H1 (cell line): ENCODE measurements around the gene NHSL2. TPM values are rescaled to one million over a fixed set of nuclear protein-coding genes. Genes with fewer than 3 reads are reported as not detected.

ENCODE experiments used
- CTCF ChIA-PET: fragments of 300-600 bp; sonication (Branson Sonifier 250); formaldehyde crosslinking; loops from one replicate; lab custom pipeline; 2021; ENCODE audit not compliant: partially characterized antibody; lab: Charles Lee
- POLR2A ChIA-PET: fragments of 300-600 bp; sonication (Branson Sonifier 250); formaldehyde crosslinking; loops from one replicate; lab custom pipeline; 2021; ENCODE audit warnings: inconsistent platforms; ENCODE audit not compliant: partially characterized antibody; lab: Charles Lee
- DNase-seq, 2 experiments: peaks; one replicate each; pipeline versions ENCODE4 v3.0.0 to v3.0.0-alpha.2; 2010 to 2022; ENCODE audit warnings: low spot score in 2 of 2, low read depth in 1 of 2, mixed read lengths in 1 of 2
- FAIRE-seq: peaks from 2 replicates; lab custom pipeline; 2011; peaks lifted over from hg19 to GRCh38; lab: Jason Lieb, UNC
- H2AFZ ChIP-seq: 2 replicates; pipeline ENCODE4 v1.8.1; 2012; ENCODE audit warnings: low read length, inconsistent platforms
- H2AK5ac ChIP-seq: 2 replicates; pipeline ENCODE4 v1.6.1; 2013; ENCODE audit warnings: low read depth, low read length
- H2BK120ac ChIP-seq: replicated peaks from 2 replicates; pipeline ENCODE3; 2013; ENCODE audit warnings: low read depth, low read length, inconsistent platforms
- H2BK12ac ChIP-seq: 2 replicates; pipeline ENCODE4 v1.6.1; 2013; ENCODE audit warnings: low read depth, low read length
- H2BK15ac ChIP-seq: 2 replicates; pipeline ENCODE4 v1.6.1; 2013; ENCODE audit warnings: low read length
- H2BK20ac ChIP-seq: 2 replicates; pipeline ENCODE4 v1.6.1; 2013; ENCODE audit warnings: low read length
- H2BK5ac ChIP-seq: 2 replicates; pipeline ENCODE4 v1.6.1; 2013; ENCODE audit warnings: low read depth, low read length
- H3K14ac ChIP-seq: 2 replicates; pipeline ENCODE4 v1.6.1; 2013; ENCODE audit warnings: inconsistent platforms; ENCODE audit not compliant: insufficient read length
- H3K18ac ChIP-seq: 2 replicates; pipeline ENCODE4 v1.6.1; 2013; ENCODE audit warnings: low read length; ENCODE audit errors: extremely low read depth
- H3K23ac ChIP-seq: 2 replicates; pipeline ENCODE4 v1.6.1; 2013; ENCODE audit warnings: inconsistent platforms; ENCODE audit not compliant: insufficient read length
- H3K23me2 ChIP-seq: 2 replicates; pipeline ENCODE4 v1.6.1; 2013; ENCODE audit warnings: low read depth, low read length
- H3K27ac ChIP-seq: 2 replicates; pipeline ENCODE4 v1.6.1; 2011; ENCODE audit warnings: low read depth, low read length, inconsistent platforms
- H3K27me3 ChIP-seq, 4 experiments: replicated peaks in 1 of 4; 1 replicate in 1 of 4; 2 replicates in 3 of 4; pipeline versions ENCODE4 v1.6.1 to v1.8.1; 2011 to 2013; ENCODE audit warnings: low read length in 3 of 4, mild to moderate bottlenecking in 3 of 4, inconsistent platforms in 2 of 4, mixed read lengths in 2 of 4, moderate library complexity in 1 of 4; ENCODE audit not compliant: control insufficient read depth in 3 of 4, insufficient read depth in 3 of 4; ENCODE audit errors: extremely low read depth in 1 of 4
- H3K36me3 ChIP-seq, 4 experiments: 2 replicates each; pipeline versions ENCODE4 v1.6.1 to v1.8.1; 2011 to 2013; ENCODE audit warnings: mild to moderate bottlenecking in 4 of 4, low read length in 3 of 4, moderate library complexity in 2 of 4, control low read depth in 1 of 4, inconsistent platforms in 1 of 4; ENCODE audit not compliant: insufficient read depth in 4 of 4, control insufficient read depth in 2 of 4
- H3K4ac ChIP-seq: replicated peaks from 2 replicates; pipeline ENCODE3; 2013; ENCODE audit warnings: low read length, low read depth, mixed read lengths, inconsistent platforms; ENCODE audit not compliant: insufficient read length
- H3K4me1 ChIP-seq, 4 experiments: replicated peaks in 1 of 4; 1 replicate in 1 of 4; 2 replicates in 3 of 4; pipeline versions ENCODE4 v1.6.1 to v1.8.1; 2011 to 2013; ENCODE audit warnings: low read length in 3 of 4, inconsistent platforms in 2 of 4, mixed read lengths in 1 of 4; ENCODE audit not compliant: insufficient read depth in 4 of 4, control insufficient read depth in 3 of 4
- H3K4me2 ChIP-seq, 2 experiments: 2 replicates each; pipeline versions ENCODE4 v1.6.1 to v1.8.1; 2011 to 2013; ENCODE audit warnings: low read depth in 2 of 2, low read length in 2 of 2, control low read depth in 1 of 2, inconsistent platforms in 1 of 2, mild to moderate bottlenecking in 1 of 2; ENCODE audit not compliant: insufficient read depth in 1 of 2
- H3K4me3 ChIP-seq, 4 experiments: fragments of 200-600, 300-600 bp in 1 of 4; sonication (generic), shearing (Covaris generic), sonication (Bioruptor Twin) in 1 of 4; 2 replicates each; pipeline versions ENCODE4 v1.5.1 to v1.8.1; 2011 to 2016; ENCODE audit warnings: low read length in 4 of 4, low read depth in 3 of 4, control low read depth in 2 of 4, inconsistent platforms in 2 of 4, mild to moderate bottlenecking in 2 of 4, mixed read lengths in 1 of 4, moderate library complexity in 1 of 4; ENCODE audit not compliant: insufficient read depth in 2 of 4; ENCODE audit errors: extremely low read depth in 1 of 4
- H3K56ac ChIP-seq: replicated peaks from 2 replicates; pipeline ENCODE3; 2013; ENCODE audit warnings: low read depth, mild to moderate bottlenecking, mixed read lengths, low read length, inconsistent platforms; ENCODE audit not compliant: insufficient read length
- H3K79me1 ChIP-seq: 2 replicates; pipeline ENCODE4 v1.6.1; 2013; ENCODE audit warnings: low read depth, low read length, control low read depth
- H3K79me2 ChIP-seq, 2 experiments: 2 replicates each; pipeline versions ENCODE4 v1.6.1 to v1.8.1; 2012 to 2013; ENCODE audit warnings: low read length in 2 of 2, mild to moderate bottlenecking in 2 of 2, inconsistent platforms in 1 of 2; ENCODE audit not compliant: insufficient read depth in 2 of 2, control insufficient read depth in 1 of 2
- H3K9ac ChIP-seq, 4 experiments: replicated peaks in 1 of 4; 1 replicate in 1 of 4; 2 replicates in 3 of 4; pipeline versions ENCODE4 v1.6.1 to v1.8.1; 2011 to 2013; ENCODE audit warnings: low read depth in 3 of 4, low read length in 3 of 4, control low read depth in 2 of 4, mild to moderate bottlenecking in 2 of 4, moderate library complexity in 2 of 4, inconsistent platforms in 1 of 4; ENCODE audit errors: extremely low read depth in 1 of 4
- H3K9me3 ChIP-seq, 2 experiments: 2 replicates each; pipeline versions ENCODE4 v1.6.1 to v1.8.1; 2012 to 2013; ENCODE audit warnings: mild to moderate bottlenecking in 2 of 2, moderate library complexity in 2 of 2, control low read depth in 1 of 2, inconsistent platforms in 1 of 2, low read depth in 1 of 2, low read length in 1 of 2, mixed read lengths in 1 of 2; ENCODE audit not compliant: insufficient read depth in 2 of 2
- H4K20me1 ChIP-seq, 2 experiments: replicated peaks in 1 of 2; 2 replicates each; pipeline versions ENCODE3 to v1.8.1; 2011 to 2013; ENCODE audit warnings: inconsistent platforms in 2 of 2, low read length in 2 of 2, mild to moderate bottlenecking in 1 of 2; ENCODE audit not compliant: insufficient read depth in 2 of 2, control insufficient read depth in 1 of 2
- H4K5ac ChIP-seq: 2 replicates; pipeline ENCODE4 v1.6.1; 2013; ENCODE audit warnings: low read length, low read depth, mixed read lengths, inconsistent platforms; ENCODE audit not compliant: insufficient read length
- H4K8ac ChIP-seq: 2 replicates; pipeline ENCODE4 v1.8.0; 2013; ENCODE audit warnings: mild to moderate bottlenecking, moderate library complexity, low read length, inconsistent platforms; ENCODE audit not compliant: insufficient read depth; ENCODE audit errors: extremely low read depth
- H4K91ac ChIP-seq: replicated peaks from 2 replicates; pipeline ENCODE3; 2013; ENCODE audit warnings: low read length, mixed read lengths, inconsistent platforms; ENCODE audit not compliant: insufficient read length
- BACH1 ChIP-seq: IDR thresholded peaks from 2 replicates; pipeline ENCODE4 v1.6.1; 2012; ENCODE audit warnings: low read length, improper control_type of control experiment
- BRCA1 ChIP-seq: IDR thresholded peaks from 2 replicates; pipeline ENCODE4 v1.6.1; 2012; ENCODE audit warnings: low read depth, low read length, improper control_type of control experiment
- CHD2 ChIP-seq: IDR thresholded peaks from 2 replicates; pipeline ENCODE4 v1.6.1; 2012; ENCODE audit warnings: low read length, improper control_type of control experiment
- CTBP2 ChIP-seq: IDR thresholded peaks from 2 replicates; pipeline ENCODE4 v1.7.0; 2011; ENCODE audit warnings: borderline replicate concordance, mild to moderate bottlenecking, moderate library complexity, mixed read lengths, low read length; ENCODE audit not compliant: insufficient read depth, insufficient read length
- JUN ChIP-seq: IDR thresholded peaks from 2 replicates; pipeline ENCODE4 v1.6.1; 2011; ENCODE audit warnings: low read depth, mild to moderate bottlenecking, improper control_type of control experiment, low read length
- KDM5A ChIP-seq: fragments of 200-600 bp; IDR thresholded peaks from 2 replicates; pipeline ENCODE4 v1.7.1; 2012; ENCODE audit warnings: mild to moderate bottlenecking, low read length, inconsistent platforms, mixed read lengths
- MAX ChIP-seq: IDR thresholded peaks from 2 replicates; pipeline ENCODE4 v1.6.1; 2012; ENCODE audit warnings: inconsistent platforms
- RFX5 ChIP-seq: IDR thresholded peaks from 2 replicates; pipeline ENCODE4 v1.6.1; 2011; ENCODE audit warnings: low read depth, low read length, improper control_type of control experiment, borderline replicate concordance
- SIN3A ChIP-seq, 2 experiments: IDR thresholded peaks in 1 of 2; conservative IDR thresholded peaks in 1 of 2; 2 replicates each; pipeline ENCODE4 v1.6.1; 2011 to 2012; ENCODE audit warnings: low read length in 2 of 2, improper control_type of control experiment in 1 of 2, low read depth in 1 of 2, mild to moderate bottlenecking in 1 of 2
- SP1 ChIP-seq: IDR thresholded peaks from 2 replicates; pipeline ENCODE4 v1.6.1; 2011; ENCODE audit warnings: low read depth, low read length
- TAF1 ChIP-seq: IDR thresholded peaks from 2 replicates; pipeline ENCODE4 v1.6.1; 2011; ENCODE audit warnings: mild to moderate bottlenecking, low read depth, low read length
- WGBS, 2 experiments: shearing (Covaris generic) in 1 of 2; methylation state at CpG; one replicate each; pipeline versions ENCODE4 v1.1.6 to v1.1.7; 2013 to 2015; ENCODE audit warnings: low lambda C conversion rate in 2 of 2, mixed read lengths in 2 of 2, inconsistent platforms in 1 of 2, low coverage in 1 of 2, missing lambda C conversion rate in 1 of 2; ENCODE audit not compliant: insufficient replicate concordance in 2 of 2, insufficient coverage in 1 of 2, insufficient read length in 1 of 2; ENCODE audit errors: extremely low coverage in 1 of 2, missing lambda C conversion rate in 1 of 2; 5-methylcytosine and 5-hydroxymethylcytosine counted together
- polyA plus RNA-seq, 7 experiments: library from polyadenylated mRNA; depleted of rRNA in 3 of 7; stranded (reverse) in 5 of 7; unstranded in 2 of 7; fragments of >200 nt in 5 of 7; fragments of 200-250 nt in 2 of 7; gene quantifications; 1 replicate in 5 of 7; 2 replicates in 1 of 7; 4 replicates in 1 of 7; pipeline versions ENCODE4 v1.2.1 to v1.2.3, GENCODE V29; 2011 to 2013; ENCODE audit warnings: missing spikeins in 2 of 7, mixed read lengths in 2 of 7
- total RNA-seq: library from RNA; stranded (reverse); fragmentation: NEBNext Ultra II Directional; extraction: Animal tissue kit (Norgen Biotek cat#: 25700); gene quantifications from 2 replicates; pipeline ENCODE4 v1.2.1, GENCODE V29; 2021
- TF ChIP-seq, protein P1 (sequence below), 3 experiments: IDR thresholded peaks; 1 replicate in 2 of 3; 2 replicates in 1 of 3; pipeline versions ENCODE4 v1.5.1 to v1.6.1; 2011; ENCODE audit warnings: low read length in 3 of 3, mild to moderate bottlenecking in 3 of 3, inconsistent platforms in 2 of 3, low read depth in 1 of 3, moderate library complexity in 1 of 3; ENCODE audit not compliant: insufficient read depth in 1 of 3; ENCODE audit errors: control extremely low read depth in 1 of 3

The NHSL2 gene
- total and polyA plus RNA-seq, 2 of the 8 experiments (the other 6 are each of a cell fraction or from before 2014, with no cell fraction given): 3.7 to 7.2 TPM

- POLR2A ChIA-PET: no interaction called here
- H3K14ac ChIP-seq: no peak overlapping the region
- no peaks in the 10 kb centered on the region for H3K9me3 ChIP-seq
- H3K9ac ChIP-seq: no peak overlapping the region
- H3K23me2 ChIP-seq: no peaks in the 10 kb centered on the region
- peaks cover 0 to 4% (median 0%) of the 10 kb centered on the region in 4 experiments; a peak in 2 of 8 replicates for H3K36me3 ChIP-seq
- no peak overlapping the region for H2BK5ac ChIP-seq
- no peaks in the 10 kb centered on the region for H3K79me2 ChIP-seq
- WGBS, 2 experiments: 98% methylated on average over 3 of the region's 3 CpGs; no CpG with 5 or more reads in 1 of the 2 experiments
- H2BK12ac ChIP-seq: no peak overlapping the region
- no peak overlapping the region for H2BK15ac ChIP-seq
- H2AK5ac ChIP-seq: no peak overlapping the region
- no peak overlapping the region for H2BK120ac ChIP-seq
- H3K23ac ChIP-seq: no peak overlapping the region
- no peak for FAIRE-seq
- no peak overlapping the region for H3K27ac ChIP-seq
- H3K18ac ChIP-seq: no peak overlapping the region
- H3K4me3 ChIP-seq: no peak overlapping the region
- H3K79me1 ChIP-seq: no peaks in the 10 kb centered on the region
- CTCF ChIA-PET: interaction anchor here (1.5 kb wide), 1 partner anchor 17 kb away, joined by 4 read pairs; no protein-coding TSS in a partner anchor
- peaks cover 0 to 7% (median 1%) of the 10 kb centered on the region in 4 experiments; a peak in 3 of 7 replicates for H3K4me1 ChIP-seq
- H4K20me1 ChIP-seq: peaks cover 0 to 1% of the 10 kb centered on the region in 2 experiments
- H3K4me2 ChIP-seq: no peak overlapping the region
- H4K8ac ChIP-seq: no peak overlapping the region
- no peak for DNase-seq
- no peak overlapping the region for H2AFZ ChIP-seq
- no peak overlapping the region for H3K56ac ChIP-seq
- no peak overlapping the region for H3K4ac ChIP-seq
- H4K91ac ChIP-seq: no peak overlapping the region
- no peak overlapping the region for H2BK20ac ChIP-seq
- peaks cover 0 to 2% (median 0%) of the 10 kb centered on the region in 4 experiments; a peak in 3 of 7 replicates for H3K27me3 ChIP-seq
- no peak overlapping the region for H4K5ac ChIP-seq
- TF ChIP-seq BACH1: no peak
- no peak for TF ChIP-seq MAX
- TF ChIP-seq JUN: no peak
- no peak for TF ChIP-seq RFX5
- no peak for TF ChIP-seq BRCA1
- TF ChIP-seq TAF1: no peak
- no peak for TF ChIP-seq SP1
- no peak for TF ChIP-seq CHD2
- TF ChIP-seq CTBP2: no peak
- TF ChIP-seq SIN3A (conservative IDR thresholded peaks at IDR 0.05 in 1 of 2, IDR thresholded peaks at IDR 0.05 in 1 of 2; ENCODE audit: low read depth in 1 of 2, low read length in 2 of 2): no peak
- no peak for TF ChIP-seq KDM5A
- TF ChIP-seq, protein P1, sequence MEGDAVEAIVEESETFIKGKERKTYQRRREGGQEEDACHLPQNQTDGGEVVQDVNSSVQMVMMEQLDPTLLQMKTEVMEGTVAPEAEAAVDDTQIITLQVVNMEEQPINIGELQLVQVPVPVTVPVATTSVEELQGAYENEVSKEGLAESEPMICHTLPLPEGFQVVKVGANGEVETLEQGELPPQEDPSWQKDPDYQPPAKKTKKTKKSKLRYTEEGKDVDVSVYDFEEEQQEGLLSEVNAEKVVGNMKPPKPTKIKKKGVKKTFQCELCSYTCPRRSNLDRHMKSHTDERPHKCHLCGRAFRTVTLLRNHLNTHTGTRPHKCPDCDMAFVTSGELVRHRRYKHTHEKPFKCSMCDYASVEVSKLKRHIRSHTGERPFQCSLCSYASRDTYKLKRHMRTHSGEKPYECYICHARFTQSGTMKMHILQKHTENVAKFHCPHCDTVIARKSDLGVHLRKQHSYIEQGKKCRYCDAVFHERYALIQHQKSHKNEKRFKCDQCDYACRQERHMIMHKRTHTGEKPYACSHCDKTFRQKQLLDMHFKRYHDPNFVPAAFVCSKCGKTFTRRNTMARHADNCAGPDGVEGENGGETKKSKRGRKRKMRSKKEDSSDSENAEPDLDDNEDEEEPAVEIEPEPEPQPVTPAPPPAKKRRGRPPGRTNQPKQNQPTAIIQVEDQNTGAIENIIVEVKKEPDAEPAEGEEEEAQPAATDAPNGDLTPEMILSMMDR (IDR thresholded peaks at IDR 0.05; ENCODE audit: control extremely low read depth in 1 of 3, insufficient read depth in 1 of 3, low read depth in 1 of 3, low read length in 3 of 3): no peak
Measured at GRCh38 chrX:72015383-72015782, 104.7 kb downstream of the NHSL2 start.
